NCI-H2196 (cell line): ENCODE results near the gene CDRT15.
"Not testable (repeated sequence)": the region's sequence is repeated elsewhere in the genome, so short reads cannot be mapped to it uniquely, and the experiment has no call there.

Source experiments
- DNase-seq: peaks from one replicate; lab custom pipeline; 2025; ENCODE audit not compliant: unreplicated experiment; lab: John Stamatoyannopoulos, UW

Gene CDRT15

GRCh38 chr17:14207791-14208190, 28.9 kb downstream of the CDRT15 start:
- DNase-seq = no peak

DNA sequence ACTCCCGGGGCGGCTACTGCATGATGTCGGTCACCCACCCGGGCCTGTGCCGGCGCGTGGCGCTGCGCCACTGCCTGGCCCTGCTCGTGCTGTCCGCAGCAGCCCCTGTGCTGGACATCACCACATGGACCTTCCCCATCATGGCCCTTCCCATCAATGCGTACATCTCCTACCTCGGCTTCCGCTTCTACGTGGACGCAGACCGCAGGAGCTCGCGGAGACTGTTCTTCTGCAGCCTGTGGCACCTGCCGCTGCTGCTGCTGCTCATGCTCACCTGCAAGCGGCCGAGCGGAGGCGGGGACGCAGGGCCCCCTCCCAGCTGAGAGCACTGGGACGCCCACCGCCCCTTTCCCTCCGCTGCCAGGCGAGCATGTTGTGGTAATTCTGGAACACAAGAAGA, 29.8 kb downstream of the CDRT15 start:
- DNase-seq = no peak

- DNase-seq = peak; percentile 59
Observed at GRCh38 chr17:14205992-14206461, 30.6 kb downstream of the CDRT15 start.

DNA sequence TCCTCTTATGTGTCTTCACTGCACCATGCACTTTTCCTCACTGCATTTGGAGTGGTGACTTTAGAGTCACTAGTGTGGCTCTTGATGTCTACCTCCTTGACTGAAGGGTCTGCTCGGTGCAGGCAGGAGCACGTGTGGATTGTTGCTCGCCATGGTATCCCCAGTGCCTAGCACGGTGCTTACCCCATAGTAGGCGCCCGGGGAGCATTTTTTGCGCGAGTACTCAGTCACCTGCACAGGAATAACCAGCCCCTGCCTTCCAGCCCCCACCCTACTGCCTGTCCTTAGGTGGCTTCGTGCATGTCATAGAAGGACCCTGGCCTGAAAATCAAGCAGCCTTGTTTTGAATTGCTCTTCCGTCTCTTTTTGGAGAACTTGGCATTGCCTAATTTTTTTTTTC, 31.3 kb downstream of the CDRT15 start:
- DNase-seq = no peak

DNA sequence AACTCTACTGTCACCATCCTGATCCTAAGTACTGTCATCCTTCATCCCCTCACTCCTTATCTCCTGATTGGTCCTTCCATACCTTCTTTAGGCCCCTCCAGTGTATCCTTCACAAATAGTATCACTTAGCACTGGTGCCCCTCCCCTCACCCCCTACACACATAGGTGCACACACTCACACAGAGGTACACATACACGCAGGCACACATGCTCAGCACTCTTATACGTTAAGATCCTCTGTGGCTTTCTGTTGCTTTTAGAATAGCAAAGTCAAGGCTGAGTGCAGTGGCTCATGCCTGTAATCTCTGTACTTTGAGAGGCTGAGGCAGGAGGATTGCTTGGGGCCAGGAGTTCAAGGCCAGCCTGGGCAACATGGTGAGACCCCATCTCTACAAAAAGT, 32.1 kb downstream of the CDRT15 start:
- no peak for DNase-seq

DNA sequence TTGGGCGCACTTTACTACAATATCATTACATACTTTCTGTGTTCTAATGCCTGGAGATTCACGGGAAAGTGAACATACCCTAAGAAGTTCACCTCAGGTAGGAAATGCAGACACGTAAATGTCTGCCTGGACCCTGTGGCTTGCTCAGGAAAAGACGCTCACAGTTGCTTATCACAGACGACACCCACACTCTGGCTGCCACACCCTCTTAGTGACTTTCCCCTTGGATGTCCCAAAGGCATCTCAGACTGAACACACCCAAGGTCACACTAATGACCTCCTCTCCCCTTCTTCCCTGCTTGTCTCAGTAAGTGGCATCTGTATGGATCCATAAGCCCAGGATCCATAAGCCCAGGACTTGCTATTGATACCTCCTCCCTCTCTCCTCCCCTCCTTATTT, 32.6 kb downstream of the CDRT15 start:
- DNase-seq = no peak

DNA sequence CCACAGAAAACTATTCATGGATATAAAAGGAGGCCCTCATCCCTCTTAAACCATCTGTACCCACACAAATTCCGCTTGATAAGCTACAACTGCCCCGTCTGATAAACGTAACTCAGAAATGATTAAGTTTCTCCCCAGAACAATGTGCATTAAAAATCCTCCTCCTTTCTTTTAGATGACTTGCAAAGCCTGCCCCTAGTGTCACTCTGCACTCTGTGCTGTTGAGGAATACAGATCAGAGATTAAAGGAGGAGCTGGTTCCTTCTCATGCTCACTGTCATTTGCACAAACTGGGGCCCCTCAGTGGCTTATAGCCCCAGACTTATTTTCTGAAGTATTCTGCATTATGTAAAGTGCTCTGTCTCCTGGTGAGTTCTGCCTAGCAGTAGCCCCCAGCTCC, 33.3 kb downstream of the CDRT15 start:
- no peak for DNase-seq

GRCh38 chr17:14202388-14203166, 34.1 kb downstream of the CDRT15 start:
- no peak for DNase-seq

DNA sequence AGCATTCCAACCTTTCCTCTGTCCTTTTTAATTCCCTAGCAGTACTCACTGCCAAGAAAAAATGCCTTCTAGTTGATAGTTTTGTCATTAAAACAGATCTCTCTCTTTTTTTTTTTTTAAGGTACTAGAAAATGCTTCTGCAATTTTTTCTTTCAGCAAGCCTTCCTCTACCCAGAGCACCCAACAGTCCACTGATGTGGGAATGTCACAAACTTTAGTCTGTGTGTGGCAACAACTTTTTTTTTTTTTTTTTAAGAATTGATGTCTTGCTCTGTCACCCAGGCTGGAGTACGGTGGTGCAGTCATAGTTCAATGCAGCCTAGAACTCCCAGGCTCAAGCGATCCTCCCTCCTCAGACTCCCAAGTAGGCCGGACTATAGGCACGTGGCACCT, 34.7 kb downstream of the CDRT15 start:
- no peak for DNase-seq

- no peak for DNase-seq
Observed at GRCh38 chr17:14201021-14201987, 35.4 kb downstream of the CDRT15 start.

DNA sequence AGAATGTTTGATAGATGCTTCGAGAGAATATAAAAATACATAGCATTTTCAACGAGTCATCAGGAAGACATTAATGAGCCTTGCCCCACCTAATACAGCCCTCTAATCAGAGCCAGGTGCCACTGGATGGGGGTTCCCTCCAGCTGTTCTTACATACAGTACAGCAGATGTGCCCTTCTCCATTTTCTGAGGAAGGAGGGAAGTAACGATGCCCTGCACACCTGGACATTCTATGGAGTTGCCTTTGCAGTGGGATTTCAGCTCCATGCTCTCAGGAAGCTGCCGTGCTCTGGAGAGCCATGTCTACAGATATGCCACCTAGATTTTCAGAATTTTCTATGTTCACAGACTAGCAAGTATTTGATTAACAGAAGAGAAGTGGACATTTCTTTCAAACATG, 36.3 kb downstream of the CDRT15 start:
- DNase-seq = no peak

GRCh38 chr17:14199601-14200000, 37.1 kb downstream of the CDRT15 start:
- DNase-seq = no peak

- no peak for DNase-seq
Observed at GRCh38 chr17:14198575-14198974, 38.1 kb downstream of the CDRT15 start.

DNA sequence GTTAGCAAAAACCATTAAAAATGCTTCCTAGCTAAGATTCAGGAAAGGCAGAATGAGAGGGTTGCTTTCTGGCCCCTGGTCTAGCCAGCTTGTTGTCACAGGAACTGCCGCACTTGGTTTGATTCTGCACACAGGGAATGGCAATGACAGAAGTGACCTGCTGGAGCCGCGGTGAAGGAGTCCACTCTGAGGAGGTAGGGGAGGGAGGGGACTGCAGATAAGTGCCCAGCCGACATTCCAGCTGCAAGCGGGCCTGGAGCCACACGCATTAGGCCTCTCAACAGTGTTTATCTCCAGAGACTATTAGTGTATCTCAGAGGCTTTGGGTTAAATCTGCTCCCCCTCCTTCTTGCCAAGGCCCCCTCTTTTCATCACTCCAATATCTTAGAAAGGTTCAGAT, 38.6 kb downstream of the CDRT15 start:
- DNase-seq = no peak

GRCh38 chr17:14197586-14197985, 39.1 kb downstream of the CDRT15 start:
- no peak for DNase-seq

- DNase-seq = no peak
Observed at GRCh38 chr17:14197057-14197456, 39.6 kb downstream of the CDRT15 start.

DNA sequence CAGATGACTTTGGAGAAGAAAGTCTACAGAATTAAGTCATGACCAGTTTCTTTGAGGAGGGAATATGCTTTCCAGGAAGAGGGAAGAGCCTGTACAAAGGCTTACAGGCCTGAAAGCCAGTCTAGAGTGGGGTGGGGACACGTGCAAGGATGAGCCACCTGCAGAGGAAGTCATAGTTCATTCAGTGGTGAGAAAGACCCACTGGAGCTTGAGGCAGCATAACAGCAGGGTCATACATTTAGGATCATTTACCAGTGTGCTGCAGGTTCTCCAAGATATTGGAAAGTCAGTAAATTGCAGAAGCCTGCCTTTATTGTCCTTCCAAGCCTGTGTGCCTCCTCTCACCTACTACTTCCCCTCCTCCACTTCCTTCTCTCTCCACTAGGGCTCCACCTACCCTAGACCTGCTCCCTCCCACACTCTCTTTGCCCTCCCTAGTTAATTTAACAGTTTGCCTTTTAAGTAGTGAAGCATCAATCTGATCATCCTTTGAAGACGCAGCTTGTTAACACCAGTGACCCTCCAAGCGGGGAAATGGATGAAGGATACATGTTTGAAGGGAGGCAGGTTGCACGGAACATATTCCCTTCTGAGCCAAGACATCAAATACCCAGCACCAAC, 40.2 kb downstream of the CDRT15 start:
- DNase-seq = no peak

- DNase-seq = not testable (repeated sequence)
Observed at GRCh38 chr17:14192636-14193344, 43.9 kb downstream of the CDRT15 start.

DNA sequence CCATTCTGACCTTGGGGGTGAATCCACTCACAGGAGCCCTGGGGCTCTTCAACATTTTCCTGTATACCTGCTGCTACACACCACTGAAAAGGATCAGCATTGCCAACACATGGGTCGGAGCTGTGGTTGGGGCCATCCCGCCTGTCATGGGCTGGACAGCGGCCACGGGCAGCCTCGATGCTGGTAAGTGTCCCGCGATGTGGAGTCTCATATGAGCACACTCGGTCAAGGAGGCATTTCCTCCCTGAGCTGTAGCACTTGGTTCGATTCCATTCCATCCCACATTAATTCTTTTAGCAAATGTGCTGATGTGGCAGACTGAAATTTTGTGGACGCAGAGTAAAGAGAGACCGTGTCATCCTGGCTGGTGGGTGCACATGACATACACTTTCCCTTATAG, 44.6 kb downstream of the CDRT15 start:
- not testable (repeated sequence) for DNase-seq

DNA sequence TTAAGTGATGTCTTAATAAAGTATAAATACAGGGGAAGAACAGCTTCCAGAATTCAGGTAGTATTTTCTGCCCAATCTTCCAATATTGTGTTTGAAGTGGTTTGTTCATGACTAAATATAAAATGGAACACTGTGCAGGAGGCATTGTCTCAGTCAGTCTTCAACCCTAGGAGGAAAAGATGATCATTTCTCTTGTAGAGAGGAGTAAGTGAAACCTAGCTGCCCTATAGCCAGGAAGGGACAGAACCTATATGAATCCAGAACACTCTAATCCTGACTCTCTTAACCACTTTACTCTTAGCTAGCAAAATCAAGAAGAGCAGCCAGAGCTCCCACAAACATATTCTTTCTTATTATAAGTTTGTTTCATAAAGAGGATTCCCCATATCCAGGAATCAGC, 45.2 kb downstream of the CDRT15 start:
- not testable (repeated sequence) for DNase-seq

DNA sequence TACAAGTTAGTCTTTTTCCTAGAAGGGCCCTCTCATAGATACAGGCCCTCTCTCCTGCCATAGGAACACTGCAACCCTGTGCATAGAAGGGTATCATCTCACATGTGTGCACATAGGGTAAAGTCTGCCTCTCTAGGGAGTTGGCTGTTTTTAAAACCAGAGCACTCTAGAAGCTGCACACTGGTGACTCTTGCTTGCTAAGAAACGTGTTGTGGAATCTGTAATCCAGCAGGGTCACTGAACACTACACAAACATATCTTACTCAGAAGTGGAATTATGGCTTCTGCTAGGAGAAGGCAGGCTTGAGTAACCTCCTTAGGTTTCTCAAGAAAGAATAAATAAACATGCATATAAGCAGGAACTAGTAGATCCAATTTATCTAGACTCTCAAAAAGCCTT, 45.9 kb downstream of the CDRT15 start:
- not testable (repeated sequence) for DNase-seq
